MM.1S (cell line): Measurements from ENCODE around the gene DGKI.

Experiments
- CTCF ChIP-seq: fragments of 300-600 bp; sonication (generic); IDR thresholded peaks from 2 replicates; pipeline ENCODE4 v1.5.1; 2016; ENCODE audit warnings: antibody characterized with exemption, low read length, mixed read lengths
- EZH2 ChIP-seq: fragments of 300-600 bp; sonication (generic); optimal IDR thresholded peaks from 2 replicates; pipeline ENCODE3; 2017; ENCODE audit warnings: low read depth, mild to moderate bottlenecking, antibody characterized with exemption, low read length, mixed read lengths
- EZH2phosphoT487 ChIP-seq: fragments of 300-600 bp; sonication (generic); IDR thresholded peaks from 2 replicates; pipeline ENCODE4 v1.6.1; 2018; ENCODE audit warnings: antibody characterized with exemption, low read length

GRCh38 chr7:137869260-137869659 lies 22.5 kb upstream of the DGKI start:
- no peak for TF ChIP-seq CTCF
- TF ChIP-seq EZH2phosphoT487: no peak
- TF ChIP-seq EZH2: no peak
